SK-N-SH treated with all-trans-retinoic acid at 6 μM for 48 hours (cell line): Measurements from ENCODE around the gene NDUFA8.

Experiments
- ARNTL ChIP-seq: fragments of 450-650 bp; formaldehyde crosslinking; IDR thresholded peaks from 2 replicates; pipeline ENCODE4 v1.5.0; 2020; ENCODE audit warnings: low read depth, mild to moderate bottlenecking, moderate library complexity, borderline replicate concordance
- ESRRG ChIP-seq: fragments of 250-450 bp; sonication (Bioruptor Pico); IDR thresholded peaks from 2 replicates; pipeline ENCODE4 v1.6.1; 2021; ENCODE audit warnings: mild to moderate bottlenecking
- OSR1 ChIP-seq: fragments of 250-450 bp; sonication (Bioruptor Pico); IDR thresholded peaks from 2 replicates; pipeline ENCODE4 v1.8.0; 2022; ENCODE audit warnings: moderate library complexity, mild to moderate bottlenecking, inconsistent platforms
- PATZ1 ChIP-seq: fragments of 250-450 bp; sonication (Bioruptor Pico); IDR thresholded peaks from 2 replicates; pipeline ENCODE4 v1.8.0; 2020; ENCODE audit warnings: mild to moderate bottlenecking, moderate library complexity, borderline replicate concordance
- POU6F1 ChIP-seq: fragments of 250-450 bp; sonication (Bioruptor Pico); IDR thresholded peaks from 2 replicates; pipeline ENCODE4 v1.8.0; 2021; ENCODE audit warnings: low read depth, mild to moderate bottlenecking, moderate library complexity, borderline replicate concordance
- RARB ChIP-seq: fragments of 250-450 bp; sonication (Bioruptor Pico); IDR thresholded peaks from 2 replicates; pipeline ENCODE4 v1.8.0; 2021; ENCODE audit warnings: mild to moderate bottlenecking, moderate library complexity
- TSHZ2 ChIP-seq: fragments of 250-450 bp; sonication (Bioruptor Pico); IDR thresholded peaks from 2 replicates; pipeline ENCODE4 v1.5.0; 2020; ENCODE audit warnings: mild to moderate bottlenecking, moderate library complexity

GRCh38 chr9:122192914-122193525 is 33.4 kb upstream of the NDUFA8 start:
- TF ChIP-seq PATZ1 (CRISPR knock-in tag) = no peak
- no peak for TF ChIP-seq ESRRG (CRISPR knock-in tag)
- no peak for TF ChIP-seq TSHZ2 (CRISPR knock-in tag)
- TF ChIP-seq OSR1 = no peak
- TF ChIP-seq ARNTL (CRISPR knock-in tag) = no peak
- no peak for TF ChIP-seq POU6F1 (CRISPR knock-in tag)
- TF ChIP-seq RARB (CRISPR knock-in tag) = no peak
